DOHH2 (cell line): ENCODE measurements around the gene RBM4B.

ENCODE experiments used
- H3F3A ChIP-seq: fragments of 200-600 bp; sonication (generic), shearing (Covaris generic); 2 replicates; pipeline ENCODE4 v1.6.0; 2016; ENCODE audit warnings: antibody characterized with exemption, mild to moderate bottlenecking; ENCODE audit not compliant: control insufficient read depth, insufficient read depth
- H3K27ac ChIP-seq: fragments of 200-600 bp; sonication (generic); 2 replicates; pipeline ENCODE4 v1.5.1; 2014; ENCODE audit warnings: low read depth, mild to moderate bottlenecking, low read length, moderate library complexity
- H3K27me3 ChIP-seq: fragments of 200-600 bp; sonication (generic); 2 replicates; pipeline ENCODE4 v1.6.1; 2014; ENCODE audit warnings: mild to moderate bottlenecking, low read length, mixed read lengths; ENCODE audit not compliant: control insufficient read depth
- H3K36me3 ChIP-seq: fragments of 200-600 bp; sonication (generic); 2 replicates; pipeline ENCODE4 v1.6.1; 2014; ENCODE audit warnings: mild to moderate bottlenecking, low read length, moderate library complexity, mixed read lengths; ENCODE audit not compliant: control insufficient read depth
- H3K4me1 ChIP-seq: fragments of 200-600 bp; sonication (generic); 2 replicates; pipeline ENCODE4 v1.6.1; 2014; ENCODE audit warnings: mild to moderate bottlenecking, low read length, mixed read lengths; ENCODE audit not compliant: control insufficient read depth
- H3K4me2 ChIP-seq: fragments of 200-600 bp; sonication (generic); 2 replicates; pipeline ENCODE4 v1.6.0; 2014; ENCODE audit warnings: mild to moderate bottlenecking, low read length, moderate library complexity
- H3K4me3 ChIP-seq: fragments of 200-600 bp; sonication (generic); 2 replicates; pipeline ENCODE4 v1.5.1; 2014; ENCODE audit warnings: mild to moderate bottlenecking, low read length, mixed read lengths
- H3K79me2 ChIP-seq: fragments of 200-600 bp; sonication (generic); 2 replicates; pipeline ENCODE4 v1.6.1; 2014; ENCODE audit warnings: mild to moderate bottlenecking, low read length, mixed read lengths; ENCODE audit not compliant: control insufficient read depth
- H3K9me2 ChIP-seq: fragments of 200-600 bp; sonication (generic); replicated peaks from 2 replicates; pipeline ENCODE4 v1.6.1; 2014; ENCODE audit warnings: mild to moderate bottlenecking, low read length, mixed read lengths; ENCODE audit not compliant: control insufficient read depth
- H3K9me3 ChIP-seq: fragments of 200-600 bp; sonication (generic); 2 replicates; pipeline ENCODE4 v1.6.1; 2014; ENCODE audit warnings: antibody characterized with exemption, low read length, mixed read lengths; ENCODE audit not compliant: control insufficient read depth, insufficient read depth
- H4K20me1 ChIP-seq: fragments of 200-600 bp; sonication (generic); 2 replicates; pipeline ENCODE4 v1.6.0; 2014; ENCODE audit warnings: low read depth, mild to moderate bottlenecking, antibody characterized with exemption, low read length, moderate library complexity; ENCODE audit not compliant: control insufficient read depth, insufficient read depth
- EZH2phosphoT487 ChIP-seq: fragments of 200-600 bp; sonication (generic); IDR thresholded peaks from 2 replicates; pipeline ENCODE4 v1.6.1; 2017; ENCODE audit warnings: borderline replicate concordance, mild to moderate bottlenecking, antibody characterized with exemption, low read length, moderate library complexity, mixed read lengths
- TF ChIP-seq, protein P1 (sequence below): fragments of 200-600 bp; sonication (generic); IDR thresholded peaks from one replicate; pipeline ENCODE4 v1.5.1; 2014; ENCODE audit warnings: antibody characterized with exemption, mild to moderate bottlenecking, low read depth, low read length; ENCODE audit not compliant: poor library complexity, severe bottlenecking

RBM4B gene

DNA sequence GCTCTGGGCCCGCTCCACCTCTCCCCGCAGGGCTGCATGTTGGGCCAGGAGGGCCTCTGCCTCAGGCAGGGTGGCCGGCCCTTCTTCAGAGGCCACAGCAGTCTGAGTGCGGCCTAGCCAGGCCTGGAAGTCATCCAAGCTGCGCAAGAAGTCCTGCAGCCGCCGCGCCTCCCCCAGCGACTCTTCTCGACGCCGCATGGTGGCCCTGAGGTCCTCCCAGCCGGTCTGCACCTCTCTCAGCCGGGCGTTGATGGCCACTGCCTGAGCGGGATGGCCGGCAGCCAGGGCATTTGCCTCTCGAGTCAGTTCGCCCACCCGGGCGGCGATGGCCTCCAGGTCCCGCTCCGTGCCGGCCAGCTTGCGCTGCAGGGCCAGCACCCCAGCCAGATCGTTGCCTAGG, 23.1 kb upstream of the RBM4B start:
- H3K9me2 ChIP-seq = no peaks in the 10 kb centered on the region
- no peaks in the 10 kb centered on the region for H3F3A ChIP-seq
- H3K27me3 ChIP-seq = no peaks in the 10 kb centered on the region
- H3K9me3 ChIP-seq = no peaks in the 10 kb centered on the region
- H3K36me3 ChIP-seq = peaks cover 64% of the 10 kb centered on the region
- H3K4me3 ChIP-seq = no peak overlapping the region
- no peaks in the 10 kb centered on the region for H4K20me1 ChIP-seq
- H3K27ac ChIP-seq = no peak overlapping the region
- H3K4me1 ChIP-seq = no peaks in the 10 kb centered on the region
- TF ChIP-seq, protein P1, sequence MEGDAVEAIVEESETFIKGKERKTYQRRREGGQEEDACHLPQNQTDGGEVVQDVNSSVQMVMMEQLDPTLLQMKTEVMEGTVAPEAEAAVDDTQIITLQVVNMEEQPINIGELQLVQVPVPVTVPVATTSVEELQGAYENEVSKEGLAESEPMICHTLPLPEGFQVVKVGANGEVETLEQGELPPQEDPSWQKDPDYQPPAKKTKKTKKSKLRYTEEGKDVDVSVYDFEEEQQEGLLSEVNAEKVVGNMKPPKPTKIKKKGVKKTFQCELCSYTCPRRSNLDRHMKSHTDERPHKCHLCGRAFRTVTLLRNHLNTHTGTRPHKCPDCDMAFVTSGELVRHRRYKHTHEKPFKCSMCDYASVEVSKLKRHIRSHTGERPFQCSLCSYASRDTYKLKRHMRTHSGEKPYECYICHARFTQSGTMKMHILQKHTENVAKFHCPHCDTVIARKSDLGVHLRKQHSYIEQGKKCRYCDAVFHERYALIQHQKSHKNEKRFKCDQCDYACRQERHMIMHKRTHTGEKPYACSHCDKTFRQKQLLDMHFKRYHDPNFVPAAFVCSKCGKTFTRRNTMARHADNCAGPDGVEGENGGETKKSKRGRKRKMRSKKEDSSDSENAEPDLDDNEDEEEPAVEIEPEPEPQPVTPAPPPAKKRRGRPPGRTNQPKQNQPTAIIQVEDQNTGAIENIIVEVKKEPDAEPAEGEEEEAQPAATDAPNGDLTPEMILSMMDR = no peak
- TF ChIP-seq EZH2phosphoT487 = no peak
- no peaks in the 10 kb centered on the region for H3K79me2 ChIP-seq
- H3K4me2 ChIP-seq = no peak overlapping the region

DNA sequence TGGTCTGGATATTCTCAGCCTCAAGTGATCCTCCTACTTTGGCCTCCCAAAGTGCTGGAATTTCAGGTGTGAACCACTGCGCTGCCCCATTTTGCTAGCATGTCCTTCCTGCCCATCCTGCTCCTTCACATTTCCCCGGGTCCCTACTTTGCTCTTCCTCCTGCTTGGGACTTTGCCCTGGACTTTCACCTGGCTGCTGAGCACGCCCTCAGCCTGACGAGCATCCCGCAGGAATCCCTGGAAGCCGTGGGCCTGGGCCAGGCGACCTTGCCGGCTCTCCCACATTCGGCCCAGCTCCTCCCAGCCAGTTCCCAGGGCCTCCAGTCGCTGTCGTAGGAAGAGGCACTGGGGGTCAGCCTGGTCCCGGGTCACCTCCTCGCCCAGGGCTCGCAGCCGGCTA, 22.6 kb upstream of the RBM4B start:
- Histone ChIP-seq H3K27me3 (no peaks in the 10 kb centered on the region), H3K4me2 (no peak overlapping the region)
- no peak for TF ChIP-seq EZH2phosphoT487

DNA sequence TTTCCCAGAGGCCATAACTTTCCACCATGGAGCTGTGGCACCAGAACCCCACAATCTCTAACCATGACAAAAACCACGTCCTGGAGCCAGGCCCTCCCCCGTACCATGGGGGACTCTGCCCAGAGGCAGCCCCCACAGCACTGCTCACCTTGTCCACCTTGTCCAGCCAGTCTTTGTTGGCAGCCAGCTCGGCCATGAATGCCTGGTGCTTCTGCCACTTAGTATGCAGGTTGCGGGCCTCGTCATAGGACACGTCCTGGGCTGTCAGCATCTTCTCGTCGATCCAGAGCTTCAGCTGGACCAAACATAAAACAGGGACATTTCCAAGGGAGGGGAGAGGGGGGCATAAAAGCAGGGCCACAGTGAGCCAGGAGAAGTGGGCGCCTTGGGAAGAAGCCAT, 20.8 kb upstream of the RBM4B start:
- TF ChIP-seq EZH2phosphoT487 = no peak
- TF ChIP-seq, protein P1 = no peak
- Histone ChIP-seq H3K4me1 (peaks cover 4% of the 10 kb centered on the region; the same call in 1 of the 2 replicates), H3F3A (no peaks in the 10 kb centered on the region), H3K79me2 (no peaks in the 10 kb centered on the region), H4K20me1 (no peaks in the 10 kb centered on the region), H3K4me3 (no peak overlapping the region), H3K36me3 (peaks cover 70% of the 10 kb centered on the region), H3K27ac (no peak overlapping the region), H3K9me2 (no peaks in the 10 kb centered on the region), H3K27me3 (no peaks in the 10 kb centered on the region), H3K9me3 (no peaks in the 10 kb centered on the region), H3K4me2 (no peak overlapping the region)

More for the DNA sequence above, 22.6 kb upstream of the RBM4B start:
- no peaks in the 10 kb centered on the region for H3K9me2 ChIP-seq
- no peaks in the 10 kb centered on the region for H3K4me1 ChIP-seq
- H3K9me3 ChIP-seq = no peaks in the 10 kb centered on the region
- no peaks in the 10 kb centered on the region for H4K20me1 ChIP-seq
- H3F3A ChIP-seq = no peaks in the 10 kb centered on the region
- H3K4me3 ChIP-seq = no peak overlapping the region
- no peak overlapping the region for H3K27ac ChIP-seq
- H3K36me3 ChIP-seq = peaks cover 63% of the 10 kb centered on the region
- H3K79me2 ChIP-seq = no peaks in the 10 kb centered on the region

DNA sequence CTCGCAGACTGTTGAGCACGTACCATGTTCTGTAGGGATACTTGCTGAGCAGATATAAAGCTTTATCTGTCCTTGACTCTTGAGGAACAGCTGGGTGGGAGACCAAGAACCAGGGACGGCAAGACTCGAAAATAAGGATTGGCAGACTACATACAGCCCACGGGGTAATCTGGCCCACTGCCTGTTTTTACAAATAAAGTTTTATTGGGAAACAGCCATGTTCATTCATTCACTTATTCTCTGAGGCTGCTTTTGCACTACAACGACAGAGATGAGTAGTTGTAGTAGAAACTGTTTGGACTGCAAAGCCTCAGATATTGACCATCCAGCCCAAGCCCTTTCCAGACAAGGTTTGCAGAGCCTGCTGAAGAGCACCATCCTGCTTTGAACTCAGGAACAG, 20.3 kb upstream of the RBM4B start:
- no peak for TF ChIP-seq EZH2phosphoT487
- TF ChIP-seq, protein P1 = no peak

More for the DNA sequence above, 20.3 kb upstream of the RBM4B start:
- Histone ChIP-seq H4K20me1 (no peaks in the 10 kb centered on the region), H3K4me2 (no peak overlapping the region), H3K4me1 (peaks cover 4% of the 10 kb centered on the region; the same call in 1 of the 2 replicates), H3K9me3 (no peaks in the 10 kb centered on the region), H3F3A (no peaks in the 10 kb centered on the region), H3K27me3 (no peaks in the 10 kb centered on the region), H3K27ac (no peak overlapping the region), H3K9me2 (no peaks in the 10 kb centered on the region), H3K4me3 (no peak overlapping the region), H3K79me2 (no peaks in the 10 kb centered on the region), H3K36me3 (peaks cover 75% of the 10 kb centered on the region)
